ENCODE measurements around the gene CNTRL.

The CNTRL gene

GRCh38 chr9:121179930-121180681 lies 105.4 kb downstream of the CNTRL start:
- no peak for DNase-seq (ENCODE audit: low read depth in 1 of 2, low spot score in 1 of 2)

GRCh38 chr9:121182101-121182836 lies 107.5 kb downstream of the CNTRL start:
- no peak for DNase-seq (ENCODE audit: low read depth in 1 of 2, low spot score in 1 of 2)

DNA sequence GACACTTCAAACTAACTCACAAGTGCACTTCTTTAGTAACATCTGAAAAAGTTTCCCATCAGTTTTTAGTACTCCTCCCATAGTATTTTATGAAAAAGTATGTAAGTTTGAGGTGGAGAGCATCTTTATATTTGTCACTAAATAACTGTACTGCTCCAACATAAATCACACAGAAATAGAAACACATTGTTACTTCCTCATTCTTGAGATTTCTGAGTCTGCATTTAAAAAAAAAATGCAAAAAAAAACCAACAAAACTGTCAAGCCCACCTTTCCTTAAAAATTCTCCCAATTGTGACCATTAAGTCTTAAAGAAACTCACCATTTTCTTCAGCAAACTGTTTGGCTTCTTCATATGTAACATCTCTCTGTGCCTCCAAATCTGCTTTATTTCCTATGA lies 108.2 kb downstream of the CNTRL start:
- DNase-seq (ENCODE audit: low read depth in 1 of 2, low spot score in 1 of 2): no peak

DNA sequence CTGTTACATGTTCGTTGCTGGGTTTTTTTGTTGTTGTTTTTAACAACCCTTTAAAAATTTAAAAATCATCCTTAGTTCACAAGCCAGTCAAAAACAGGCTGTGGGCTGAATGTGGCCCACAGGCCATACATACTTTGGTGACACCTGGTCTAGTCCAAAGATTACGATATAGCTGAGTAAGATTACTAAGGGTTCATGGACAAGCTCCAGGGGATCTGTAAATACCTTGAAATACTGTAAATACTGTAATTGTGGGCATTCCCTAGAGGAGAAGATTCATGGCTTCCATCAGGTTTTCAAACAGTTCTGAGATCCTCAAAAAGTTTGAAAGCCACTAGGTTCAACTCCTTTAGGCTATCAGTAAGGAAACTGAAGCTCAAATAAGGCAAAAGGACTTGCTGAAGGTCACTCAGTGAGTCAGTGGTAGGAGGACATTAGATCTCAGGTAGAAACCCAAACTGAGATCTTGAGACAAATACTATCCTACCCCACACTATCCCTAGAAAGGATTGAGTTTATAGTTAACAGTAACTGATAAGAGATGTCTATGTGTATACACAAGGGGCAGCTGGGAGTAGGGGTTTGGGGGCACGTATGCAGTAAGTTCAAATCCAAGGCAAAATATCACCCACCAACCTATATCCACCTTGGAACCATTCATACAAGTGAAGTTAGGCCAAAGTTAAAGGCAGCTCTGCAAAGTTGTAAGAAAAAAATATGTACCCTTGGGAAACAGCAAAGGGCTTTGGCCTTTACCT lies 109.1 kb downstream of the CNTRL start:
- DNase-seq (ENCODE audit: low read depth in 1 of 2, low spot score in 1 of 2): no peak

- DNase-seq (ENCODE audit: low read depth in 1 of 2, low spot score in 1 of 2): no peak
Observed at GRCh38 chr9:121184463-121184862, 109.7 kb downstream of the CNTRL start.

DNA sequence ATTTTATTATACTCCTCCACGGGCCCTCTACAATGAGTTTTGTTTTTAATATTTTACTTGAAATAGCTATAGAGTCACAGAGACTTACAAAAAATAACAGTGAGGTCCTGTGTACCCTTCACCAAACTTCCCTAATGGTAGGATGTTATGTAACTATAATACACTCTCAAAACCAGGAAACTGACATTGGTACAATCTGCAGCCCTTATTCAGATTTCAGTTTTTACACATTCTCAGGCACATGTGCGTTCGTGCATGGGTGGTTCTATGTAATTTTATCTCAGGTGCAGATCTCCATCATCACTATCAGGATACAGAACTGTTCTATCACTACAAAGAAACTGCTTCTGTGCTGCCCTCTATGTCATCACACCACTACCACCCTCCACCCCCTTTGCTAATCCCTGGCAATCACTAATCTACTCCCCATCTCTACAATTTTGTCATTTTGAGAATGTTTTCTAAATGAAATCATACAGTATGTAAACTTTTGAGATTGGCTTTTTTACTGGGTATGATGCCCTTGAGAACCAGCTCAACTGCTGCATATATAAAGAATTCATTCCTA lies 110.5 kb downstream of the CNTRL start:
- no peak for DNase-seq (ENCODE audit: low read depth in 1 of 2, low spot score in 1 of 2)

DNA sequence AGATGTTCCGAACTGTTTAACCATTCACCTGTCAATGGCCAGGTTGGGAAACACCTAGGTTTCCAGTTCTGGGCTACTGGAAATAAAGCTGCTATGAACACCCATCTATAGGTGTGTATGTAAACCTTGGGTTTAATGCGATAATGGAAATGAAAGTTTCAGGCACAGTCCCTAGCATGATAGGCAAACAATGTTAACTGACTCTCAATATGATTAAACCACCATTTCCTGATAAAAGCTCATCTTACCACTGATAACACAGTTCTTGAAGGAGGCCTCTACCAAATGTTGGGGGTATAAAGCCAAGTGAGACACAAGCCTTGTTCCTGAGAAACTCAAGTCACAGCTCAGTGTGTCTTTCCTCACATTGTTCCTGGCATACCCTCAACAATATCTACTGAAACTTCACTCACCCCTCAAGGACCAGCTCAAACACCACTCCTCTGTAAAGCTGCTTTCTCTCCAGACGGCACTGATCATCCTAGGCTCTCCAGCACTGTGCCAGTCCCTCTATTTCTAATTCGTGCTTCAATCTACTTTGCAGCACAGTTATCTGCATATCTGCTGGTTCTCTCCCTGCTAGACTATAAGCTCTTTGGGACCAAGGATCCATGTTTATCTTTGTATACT lies 111.1 kb downstream of the CNTRL start:
- DNase-seq (ENCODE audit: low read depth in 1 of 2, low spot score in 1 of 2): no peak

DNA sequence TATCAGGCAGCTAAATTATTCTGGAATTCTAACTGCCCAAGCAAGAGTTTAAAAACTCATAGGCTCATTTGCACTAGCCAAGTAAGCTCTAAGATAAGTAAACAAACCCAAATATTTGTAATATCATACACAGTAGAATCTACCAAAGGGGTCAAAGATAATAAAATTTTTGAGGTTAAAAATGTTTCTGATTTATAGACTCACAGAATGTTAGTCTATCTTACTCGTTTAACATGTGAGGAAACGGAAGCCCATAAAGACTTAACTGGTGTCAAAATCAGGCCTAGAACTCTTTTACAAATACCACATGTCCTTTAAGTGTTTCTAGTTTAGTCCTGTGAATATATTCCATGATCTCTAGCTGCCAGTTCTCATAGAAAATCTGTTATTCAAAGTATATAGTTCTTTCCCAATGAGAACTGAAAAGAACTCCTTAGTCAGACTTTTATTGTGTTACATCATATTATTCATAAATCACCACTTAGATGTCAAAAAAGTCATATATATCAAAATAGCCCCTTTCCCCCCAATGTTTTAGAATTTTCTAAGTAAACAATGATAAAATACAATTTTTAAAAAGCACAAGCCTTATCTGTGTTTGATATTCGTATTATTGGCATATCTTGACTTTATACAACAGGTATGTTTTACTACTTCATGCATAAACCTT lies 113.0 kb downstream of the CNTRL start:
- no peak for DNase-seq (ENCODE audit: low read depth in 1 of 2, low spot score in 1 of 2)

GRCh38 chr9:121189006-121189405 lies 114.3 kb downstream of the CNTRL start:
- DNase-seq (ENCODE audit: low read depth in 1 of 2, low spot score in 1 of 2): no peak

DNA sequence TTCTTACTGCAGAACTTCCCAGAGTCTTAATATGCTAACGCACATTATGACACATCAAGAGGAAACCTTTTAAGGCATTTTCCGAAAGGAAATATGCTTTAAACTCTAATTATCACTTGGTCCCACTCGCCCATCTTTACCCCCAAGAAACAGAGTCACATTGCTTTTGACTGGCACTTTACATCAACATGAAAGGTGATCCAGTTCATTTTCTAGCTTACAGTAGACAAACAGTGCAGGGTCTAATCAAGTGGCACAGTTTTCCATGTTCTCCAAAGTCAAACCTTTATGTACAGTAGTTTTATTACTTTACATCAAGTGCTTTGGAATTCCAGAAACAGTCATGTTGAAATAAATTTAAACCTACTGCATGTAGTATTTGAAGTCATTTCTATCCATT lies 114.9 kb downstream of the CNTRL start:
- no peak for DNase-seq (ENCODE audit: low read depth in 1 of 2, low spot score in 1 of 2)

- no peak for DNase-seq (ENCODE audit: low read depth in 1 of 2, low spot score in 1 of 2)
Observed at GRCh38 chr9:121191235-121191634, 116.5 kb downstream of the CNTRL start.

- DNase-seq (ENCODE audit: low read depth in 1 of 2, low spot score in 1 of 2): no peak
Observed at GRCh38 chr9:121192518-121192917, 117.8 kb downstream of the CNTRL start.

DNA sequence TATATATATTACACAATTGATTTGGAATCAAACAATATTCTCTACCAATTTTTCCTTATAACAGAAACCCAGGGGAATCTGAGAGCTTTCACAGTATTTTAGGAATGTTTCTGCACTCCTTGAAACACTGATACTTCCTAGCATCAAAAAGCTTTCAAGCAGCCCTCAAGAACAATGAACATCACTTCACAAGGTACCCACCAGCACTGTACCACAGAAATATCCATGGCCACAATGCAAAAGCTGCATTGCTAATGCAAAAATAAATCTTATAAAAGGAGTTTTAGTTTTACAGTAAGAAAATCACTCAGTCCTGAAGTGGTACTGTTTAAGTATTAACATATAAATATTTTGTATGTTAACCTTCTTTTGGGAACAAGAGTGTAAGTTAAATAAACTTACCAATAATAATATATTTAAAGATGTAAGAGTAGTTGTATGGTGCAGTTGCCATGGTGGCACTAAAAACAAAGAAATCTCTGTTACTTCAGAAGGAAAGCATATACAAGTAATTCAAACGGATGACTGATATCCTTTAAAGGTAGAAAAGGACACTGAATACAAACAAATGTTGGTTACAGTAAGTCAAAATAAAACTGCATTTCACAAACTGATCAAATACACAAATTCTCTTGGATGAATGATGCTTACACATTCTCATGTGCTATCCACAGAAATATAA lies 118.3 kb downstream of the CNTRL start:
- no peak for DNase-seq (ENCODE audit: low read depth in 1 of 2, low spot score in 1 of 2)

DNA sequence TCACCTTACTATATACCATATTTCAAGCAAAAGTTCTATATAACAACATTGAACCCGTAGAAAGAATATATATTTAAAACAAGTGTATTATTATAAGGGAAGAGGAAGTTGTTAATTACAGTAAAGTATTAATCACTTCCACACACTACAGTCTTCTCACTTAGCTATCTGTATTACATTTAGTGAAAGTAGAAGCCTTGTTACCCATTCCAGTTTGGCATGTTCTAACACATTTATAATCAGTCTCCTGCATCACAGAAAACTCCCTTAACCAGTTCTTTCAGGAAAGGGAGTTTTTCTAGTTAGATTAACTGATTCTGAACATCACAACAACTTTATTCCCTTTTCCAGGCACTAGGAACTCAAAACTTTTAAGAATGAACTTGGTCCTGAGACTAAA lies 120.0 kb downstream of the CNTRL start:
- DNase-seq (ENCODE audit: low read depth in 1 of 2, low spot score in 1 of 2): no peak

GRCh38 chr9:121196389-121196788 lies 121.6 kb downstream of the CNTRL start:
- no peak for DNase-seq (ENCODE audit: low read depth in 1 of 2, low spot score in 1 of 2)

DNA sequence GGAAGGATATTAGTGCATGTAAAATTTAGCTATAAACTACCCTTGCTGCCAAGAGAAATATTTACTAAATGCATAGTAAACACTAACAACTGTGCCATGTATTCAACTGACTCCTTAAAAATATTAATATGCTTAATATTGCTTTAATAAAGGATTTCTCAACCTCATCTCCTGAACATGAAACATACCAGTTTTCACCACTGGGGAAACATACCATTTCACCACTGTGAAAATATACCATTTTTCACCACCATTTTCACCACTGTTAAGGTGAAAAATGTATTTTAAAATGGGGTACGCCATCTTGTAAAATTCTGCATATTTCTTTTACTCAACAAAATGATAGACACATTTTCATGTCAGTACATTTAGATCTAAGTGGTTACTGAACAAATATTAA lies 122.4 kb downstream of the CNTRL start:
- DNase-seq (ENCODE audit: low read depth in 1 of 2, low spot score in 1 of 2): no peak

DNA sequence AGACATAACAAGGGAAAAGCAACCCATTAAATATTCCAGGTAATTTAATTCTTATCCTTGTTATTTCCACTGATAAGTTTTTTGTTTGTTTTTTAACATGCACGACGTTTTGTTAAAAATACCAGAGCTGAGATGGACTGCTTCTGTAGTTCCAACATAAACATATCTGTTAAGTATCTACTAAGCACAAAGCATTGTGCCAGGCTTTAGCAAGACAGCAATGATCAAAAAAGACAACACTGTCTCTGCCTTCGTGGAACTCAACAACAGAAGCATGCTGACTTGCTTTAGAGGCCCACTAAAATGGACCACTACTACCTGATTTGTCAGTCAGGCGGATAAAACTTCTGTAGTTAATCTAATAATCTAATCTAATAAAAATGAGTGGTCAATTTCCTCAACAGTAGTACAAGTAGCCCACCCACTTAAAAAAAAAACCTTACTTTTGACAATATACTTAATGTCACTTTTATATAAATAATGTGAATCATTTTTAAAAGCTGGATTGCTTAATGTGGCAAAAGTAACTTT lies 123.8 kb downstream of the CNTRL start:
- no peak for DNase-seq (ENCODE audit: low read depth in 1 of 2, low spot score in 1 of 2)

GRCh38 chr9:121199921-121200320 lies 125.2 kb downstream of the CNTRL start:
- DNase-seq (ENCODE audit: low read depth in 1 of 2, low spot score in 1 of 2): no peak

DNA sequence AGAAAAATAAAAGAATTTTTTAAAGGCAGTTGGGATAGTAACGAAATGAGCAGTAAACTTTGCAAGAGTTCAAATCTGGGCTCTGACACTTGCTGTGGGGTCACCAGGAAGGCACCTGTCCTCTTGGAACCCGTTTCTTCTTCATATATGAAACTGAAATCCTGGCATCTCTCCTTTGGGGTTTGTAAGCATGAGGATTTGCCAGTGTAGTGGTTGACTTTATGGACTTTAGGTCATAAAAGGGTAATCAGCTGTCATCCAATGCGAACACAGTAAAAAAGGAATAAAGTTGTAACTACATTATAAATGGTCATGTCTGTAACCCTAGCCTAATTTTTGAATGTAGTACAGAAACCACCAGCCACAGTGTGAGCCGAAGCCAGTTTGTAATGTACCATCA lies 125.6 kb downstream of the CNTRL start:
- no peak for DNase-seq (ENCODE audit: low read depth in 1 of 2, low spot score in 1 of 2)
